ENCODE data around the gene PSTK.

The PSTK gene

DNA sequence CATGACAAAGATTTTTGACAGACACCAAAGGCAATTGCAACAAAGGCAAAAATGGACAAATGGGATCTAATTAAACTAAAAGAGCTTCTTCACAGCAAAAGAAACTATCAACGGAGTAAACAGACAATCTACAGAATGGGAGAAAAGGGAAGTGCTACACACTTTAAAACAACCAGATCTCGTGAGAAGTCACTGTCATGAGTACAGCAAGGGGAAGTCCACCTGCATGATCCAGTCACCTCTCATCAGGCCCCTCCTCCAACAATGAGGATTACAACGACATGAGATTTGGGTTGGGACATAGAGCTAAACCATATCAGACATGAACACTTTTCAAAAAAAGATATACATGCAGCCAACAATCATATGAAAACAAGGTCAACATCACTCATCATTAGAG lies 11.5 kb upstream of the PSTK start:
- in situ Hi-C loops (cut with HindIII; ENCODE audit: low sequenced_read_pairs), result no loop called here
- TF ChIP-seq, protein P1, sequence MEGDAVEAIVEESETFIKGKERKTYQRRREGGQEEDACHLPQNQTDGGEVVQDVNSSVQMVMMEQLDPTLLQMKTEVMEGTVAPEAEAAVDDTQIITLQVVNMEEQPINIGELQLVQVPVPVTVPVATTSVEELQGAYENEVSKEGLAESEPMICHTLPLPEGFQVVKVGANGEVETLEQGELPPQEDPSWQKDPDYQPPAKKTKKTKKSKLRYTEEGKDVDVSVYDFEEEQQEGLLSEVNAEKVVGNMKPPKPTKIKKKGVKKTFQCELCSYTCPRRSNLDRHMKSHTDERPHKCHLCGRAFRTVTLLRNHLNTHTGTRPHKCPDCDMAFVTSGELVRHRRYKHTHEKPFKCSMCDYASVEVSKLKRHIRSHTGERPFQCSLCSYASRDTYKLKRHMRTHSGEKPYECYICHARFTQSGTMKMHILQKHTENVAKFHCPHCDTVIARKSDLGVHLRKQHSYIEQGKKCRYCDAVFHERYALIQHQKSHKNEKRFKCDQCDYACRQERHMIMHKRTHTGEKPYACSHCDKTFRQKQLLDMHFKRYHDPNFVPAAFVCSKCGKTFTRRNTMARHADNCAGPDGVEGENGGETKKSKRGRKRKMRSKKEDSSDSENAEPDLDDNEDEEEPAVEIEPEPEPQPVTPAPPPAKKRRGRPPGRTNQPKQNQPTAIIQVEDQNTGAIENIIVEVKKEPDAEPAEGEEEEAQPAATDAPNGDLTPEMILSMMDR (IDR thresholded peaks at IDR 0.05; ENCODE audit: low read depth, low read length, missing control alignments), result no peak
- no peak for DNase-seq (ENCODE audit: low read depth)
- no peak overlapping the region for H3K4me3 ChIP-seq (ENCODE audit: low read depth, low read length)

DNA sequence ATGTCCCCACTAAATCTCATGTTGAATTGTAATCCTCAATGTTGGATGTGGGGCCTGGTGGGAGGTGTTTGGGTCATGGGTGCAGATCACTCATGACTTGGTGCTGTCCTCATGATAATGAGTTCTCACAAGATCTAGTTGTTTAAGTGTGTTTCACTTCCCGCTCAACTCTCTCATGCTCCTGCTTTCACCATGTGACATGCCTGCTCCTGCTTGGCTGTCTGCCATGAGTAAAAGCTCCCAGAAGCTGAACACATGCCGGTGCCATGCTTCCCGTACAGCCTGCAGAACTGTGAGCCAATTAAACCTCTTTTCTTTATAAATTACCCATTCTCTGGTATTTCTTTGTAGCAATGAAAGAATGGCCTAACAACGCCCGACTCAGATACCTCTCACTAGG lies 6.2 kb upstream of the PSTK start:
- no peak overlapping the region for H3K4me3 ChIP-seq (ENCODE audit: low read depth, low read length)
- TF ChIP-seq, protein P1 (IDR thresholded peaks at IDR 0.05; ENCODE audit: low read depth, low read length, missing control alignments), result no peak
- in situ Hi-C loops (cut with HindIII; ENCODE audit: low sequenced_read_pairs), result no loop called here
- DNase-seq (ENCODE audit: low read depth), result no peak

DNA sequence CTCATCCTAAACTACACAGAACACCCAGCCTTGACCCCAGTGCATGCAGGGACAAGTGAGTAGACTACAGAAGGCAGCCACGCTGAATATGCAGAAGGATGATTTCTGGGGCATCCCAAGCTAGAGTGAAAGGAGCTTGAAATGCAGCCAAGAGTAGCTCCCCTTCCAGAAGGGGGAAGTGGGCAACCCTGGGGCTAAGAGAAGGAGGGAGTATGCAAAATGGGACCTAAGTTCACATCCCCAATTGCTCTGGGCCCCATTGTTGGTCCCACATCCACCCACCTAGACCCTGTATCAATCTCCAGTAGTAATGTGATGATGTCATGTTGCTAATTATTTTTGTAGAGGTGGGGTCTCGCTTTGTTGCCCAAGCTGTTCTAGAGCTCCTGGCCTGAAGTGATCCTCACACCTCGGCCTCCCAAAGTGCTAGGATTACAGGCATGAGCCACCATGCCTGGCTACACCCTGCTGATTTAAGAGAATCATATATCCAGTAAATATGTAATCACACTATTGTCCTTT lies 5.6 kb upstream of the PSTK start:
- TF ChIP-seq, protein P1 (IDR thresholded peaks at IDR 0.05; ENCODE audit: low read depth, low read length, missing control alignments), result no peak

DNA sequence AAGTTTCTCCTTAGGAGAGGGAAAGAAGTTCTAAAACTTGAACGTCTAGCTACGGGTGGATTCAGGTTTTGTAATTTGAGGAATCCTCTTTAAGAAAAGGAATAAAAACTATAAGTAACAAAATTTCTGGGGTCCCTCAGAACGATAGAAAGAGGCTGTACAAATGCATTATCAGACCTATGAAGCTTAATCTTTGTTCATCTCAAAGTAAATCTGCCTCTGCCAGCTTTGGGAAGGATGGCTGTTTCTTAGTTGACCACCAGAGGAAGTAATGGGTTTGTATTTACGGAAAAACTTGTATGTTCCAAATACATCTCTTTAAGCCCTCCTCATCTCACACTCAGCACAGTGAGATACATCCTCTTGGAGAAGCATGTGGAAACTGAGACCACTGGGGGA lies 864 bp downstream of the PSTK start:
- DNase-seq (ENCODE audit: low read depth), result peak; percentile 23
- H3K4me3 ChIP-seq (ENCODE audit: low read depth, low read length), result peak overlapping the region; percentile 73
- TF ChIP-seq, protein P1 (IDR thresholded peaks at IDR 0.05; ENCODE audit: low read depth, low read length, missing control alignments), result peak; percentile 65

More for the DNA sequence above, 5.6 kb upstream of the PSTK start:
- in situ Hi-C loops (cut with HindIII; ENCODE audit: low sequenced_read_pairs), result no loop called here
- DNase-seq (ENCODE audit: low read depth), result no peak
- H3K4me3 ChIP-seq (ENCODE audit: low read depth, low read length), result no peak overlapping the region

DNA sequence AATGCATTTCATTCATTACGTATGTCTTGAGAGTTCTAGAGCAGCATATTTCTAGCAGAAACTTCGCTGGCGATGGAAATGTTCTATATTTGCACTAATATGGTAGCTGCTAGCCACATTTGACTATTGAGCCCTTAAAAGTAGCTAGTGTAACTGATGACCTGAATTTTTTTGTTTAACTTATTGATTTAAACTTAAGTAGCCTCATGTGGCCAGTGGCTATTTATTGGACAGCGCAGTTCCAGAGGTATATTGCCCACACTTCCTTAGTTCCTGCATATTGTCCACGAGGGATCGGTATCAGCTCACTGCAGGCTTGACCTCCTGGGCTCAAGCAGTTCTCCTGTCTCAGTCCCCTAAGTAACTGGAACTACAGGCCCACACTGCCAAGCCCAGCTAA lies 3.7 kb downstream of the PSTK start:
- TF ChIP-seq, protein P1 (IDR thresholded peaks at IDR 0.05; ENCODE audit: low read depth, low read length, missing control alignments), result no peak
- H3K4me3 ChIP-seq (ENCODE audit: low read depth, low read length), result no peak overlapping the region
- in situ Hi-C loops (cut with HindIII; ENCODE audit: low sequenced_read_pairs), result no loop called here
- DNase-seq (ENCODE audit: low read depth), result no peak

More for the DNA sequence above, 864 bp downstream of the PSTK start:
- in situ Hi-C loops (cut with HindIII; ENCODE audit: low sequenced_read_pairs), result no loop called here

DNA sequence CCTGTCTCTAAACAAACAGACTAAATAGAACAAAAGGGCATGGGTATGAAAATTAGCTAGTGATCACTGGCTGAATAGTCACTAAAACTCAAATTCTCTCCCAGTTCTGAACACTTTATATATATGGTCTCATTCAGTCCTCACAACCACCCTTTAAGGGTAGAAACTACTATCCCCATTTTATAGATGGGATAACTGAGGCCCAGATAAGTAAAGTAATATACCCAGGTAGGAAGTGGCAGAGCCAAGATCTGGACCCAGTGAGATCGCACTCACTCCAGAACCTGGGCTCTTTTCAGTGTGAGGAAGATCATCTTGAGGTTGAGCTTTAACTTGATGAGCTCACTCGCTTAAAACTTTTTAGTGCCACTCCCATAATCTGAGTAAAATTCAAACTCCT lies 4.5 kb downstream of the PSTK start:
- H3K4me3 ChIP-seq (ENCODE audit: low read depth, low read length), result no peak overlapping the region
- TF ChIP-seq, protein P1 (IDR thresholded peaks at IDR 0.05; ENCODE audit: low read depth, low read length, missing control alignments), result no peak
- DNase-seq (ENCODE audit: low read depth), result no peak
- in situ Hi-C loops (cut with HindIII; ENCODE audit: low sequenced_read_pairs), result no loop called here
